GM18502 (cell line): ENCODE data around the gene TOR2A.
"Not testable (repeated sequence)": the region's sequence is repeated elsewhere in the genome, so short reads cannot be mapped to it uniquely, and the experiment has no call there.

Source experiments
- ATAC-seq: cut with Tn5 transposase; IDR thresholded peaks from one replicate; pipeline ENCODE4 v1.9.1; 2021; ENCODE audit warnings: mild to moderate bottlenecking; ENCODE audit not compliant: unreplicated experiment, poor library complexity

The TOR2A gene

DNA sequence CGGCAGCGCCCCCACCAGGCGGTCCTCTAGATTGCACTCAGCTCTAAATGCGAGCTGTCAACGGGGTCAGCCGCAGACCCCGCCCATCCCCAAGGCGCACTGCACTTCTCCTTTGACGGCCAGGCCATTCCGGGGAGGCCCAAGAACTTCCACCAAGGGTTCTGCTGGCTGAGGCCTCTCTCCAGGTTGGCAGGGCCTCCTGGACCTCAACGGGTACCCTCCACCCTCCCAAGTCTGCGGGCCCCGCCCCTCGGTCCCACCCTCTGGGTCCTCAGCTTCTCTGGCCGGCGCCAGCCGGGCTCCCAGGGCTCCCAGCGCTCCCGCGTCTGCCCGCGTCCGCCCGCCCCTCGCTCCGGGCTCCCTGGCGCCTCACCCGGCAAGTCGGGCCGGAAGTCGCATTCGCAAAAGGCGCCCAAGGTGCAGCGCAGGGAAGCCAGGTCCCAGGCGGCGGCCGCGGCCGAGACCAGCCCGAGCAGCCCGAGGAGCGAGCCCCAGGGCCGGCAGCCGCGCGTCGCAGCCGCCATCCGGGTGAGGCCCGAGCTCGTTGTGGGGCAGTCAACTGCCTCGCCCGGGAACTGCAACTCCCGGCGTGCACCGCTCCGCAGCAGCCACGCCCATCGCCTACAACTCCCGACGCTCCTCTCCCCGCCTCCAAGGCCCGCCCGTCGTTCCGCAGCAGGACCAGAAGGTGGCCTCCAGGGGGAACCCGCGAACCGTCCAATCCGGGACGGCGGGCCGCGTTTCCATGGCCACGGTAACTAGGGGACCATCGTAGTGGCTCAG is at the start of gene TOR2A:
Gene TOR2A (minus strand): TSS at position 548 of the 783 bp plus-strand sequence. CDS start 24 bp downstream, at position 524.
- peak; percentile 88 for ATAC-seq

DNA sequence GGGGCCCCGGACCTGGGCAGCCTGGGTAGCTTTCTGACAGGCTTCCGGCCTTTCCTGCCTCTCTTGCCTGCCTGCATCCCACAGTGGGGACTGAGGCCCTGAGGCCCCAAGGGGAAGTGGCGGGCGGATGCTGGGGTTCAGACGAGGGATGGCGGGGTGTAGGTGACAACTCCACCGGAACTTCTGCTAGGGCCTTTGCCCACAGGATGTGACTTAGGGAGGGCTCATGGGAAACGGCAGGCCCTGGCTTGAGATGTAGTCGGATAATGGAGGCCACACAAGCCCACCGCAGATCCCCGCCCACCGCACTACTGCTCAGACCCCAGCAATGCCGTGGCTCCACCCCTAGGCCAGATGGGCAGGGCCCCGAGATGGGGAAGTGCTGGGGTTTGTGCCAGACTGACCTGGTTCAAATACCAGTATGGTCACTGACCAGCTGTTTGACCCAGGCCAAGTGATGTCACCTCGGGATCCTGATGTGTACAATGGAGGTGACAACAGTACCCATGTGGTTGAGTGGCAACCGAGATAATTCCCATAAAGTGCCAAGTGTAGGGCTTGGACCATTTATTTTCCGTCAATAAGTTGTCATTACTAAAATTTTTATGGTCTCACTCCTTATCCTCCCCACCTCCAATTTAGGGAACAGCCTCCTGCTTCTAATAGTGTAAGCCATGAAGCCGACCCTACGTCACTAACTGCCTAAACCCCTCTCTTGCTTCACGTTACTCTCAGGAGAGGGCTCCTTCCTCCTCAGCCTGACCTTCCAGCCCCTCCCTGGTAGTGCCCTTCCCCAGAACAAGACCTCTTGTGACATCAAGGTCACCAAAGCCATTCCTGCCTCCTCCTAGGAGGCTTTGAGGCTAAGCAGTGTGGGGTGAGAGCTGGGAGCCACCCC is 48.3 kb upstream of the TOR2A start:
- ATAC-seq: no peak

DNA sequence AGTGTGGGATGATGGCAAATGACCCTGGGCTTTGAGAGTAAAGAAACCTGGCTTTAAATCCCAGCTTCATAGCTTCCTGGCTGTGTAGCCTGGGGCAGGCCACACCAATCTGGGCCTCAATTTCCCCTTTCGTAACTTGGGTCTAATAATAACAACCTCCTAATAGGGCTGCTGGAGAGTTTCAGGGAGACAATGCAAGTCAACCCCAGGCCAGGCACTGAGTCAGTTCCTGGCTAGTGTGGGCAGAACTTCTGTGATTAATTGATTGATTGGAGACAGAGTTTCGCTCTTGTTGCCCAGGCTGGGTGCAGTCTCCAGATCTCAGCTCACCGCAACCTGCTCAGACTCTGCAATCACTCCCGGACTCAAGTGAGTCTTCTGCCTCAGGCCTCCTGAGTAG is 46.7 kb upstream of the TOR2A start:
- ATAC-seq: no peak

DNA sequence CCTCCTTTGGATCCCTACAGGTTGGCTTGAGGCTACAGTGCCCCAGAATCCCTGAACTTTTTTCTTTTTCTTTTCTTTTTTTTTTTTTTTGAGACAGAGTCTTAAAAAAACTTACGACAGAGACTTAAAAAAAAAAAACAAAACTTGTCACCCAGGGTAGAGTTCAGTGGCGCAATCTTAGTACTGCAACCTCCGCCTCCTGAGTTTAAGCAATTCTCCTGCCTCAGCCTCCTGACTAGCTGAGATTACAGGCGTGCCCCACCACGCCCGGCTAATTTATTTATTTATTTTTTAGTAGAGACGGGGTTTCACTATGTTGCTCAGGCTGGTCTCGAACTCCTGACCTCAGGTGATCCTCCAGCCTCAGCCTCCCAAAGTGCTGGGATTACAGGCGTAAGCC is 45.8 kb upstream of the TOR2A start:
- not testable (repeated sequence) for ATAC-seq

DNA sequence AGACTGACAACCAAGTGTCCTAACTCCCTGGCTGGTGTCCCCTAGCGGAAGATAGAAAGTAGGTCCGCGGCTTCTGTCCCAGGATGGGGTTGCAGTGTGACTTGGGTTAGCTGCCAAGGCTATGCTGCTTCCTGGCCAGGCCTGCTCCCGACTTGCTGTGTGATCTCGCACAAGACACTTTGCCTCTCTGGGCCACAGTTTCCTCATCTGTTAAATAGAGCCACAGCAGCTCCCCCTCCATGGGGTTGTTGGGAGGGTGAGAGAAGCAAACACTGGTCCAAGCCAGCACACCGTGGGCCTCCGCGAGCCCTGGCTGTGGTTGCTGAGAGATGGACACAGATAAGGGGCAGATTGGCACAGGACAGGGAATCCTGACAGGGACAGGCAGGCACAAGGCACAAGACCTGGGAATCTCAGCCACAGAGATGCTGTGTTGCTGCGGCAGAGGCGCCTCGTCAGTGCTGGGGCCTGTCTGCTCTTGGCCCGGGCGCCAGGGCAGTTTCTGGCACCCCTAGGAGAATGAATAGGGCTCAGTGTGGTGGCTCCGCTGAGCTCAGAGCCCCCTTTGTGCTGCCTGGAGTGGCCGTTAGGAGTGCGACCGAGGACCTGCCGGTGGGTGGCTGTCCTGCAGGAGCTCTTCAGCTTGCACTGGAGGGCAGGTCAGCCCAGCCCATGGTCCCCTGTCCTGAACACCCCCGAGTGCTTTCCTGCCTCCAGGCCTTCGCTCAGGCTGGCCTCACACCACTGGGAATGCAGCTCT is 45.2 kb upstream of the TOR2A start:
- no peak for ATAC-seq

DNA sequence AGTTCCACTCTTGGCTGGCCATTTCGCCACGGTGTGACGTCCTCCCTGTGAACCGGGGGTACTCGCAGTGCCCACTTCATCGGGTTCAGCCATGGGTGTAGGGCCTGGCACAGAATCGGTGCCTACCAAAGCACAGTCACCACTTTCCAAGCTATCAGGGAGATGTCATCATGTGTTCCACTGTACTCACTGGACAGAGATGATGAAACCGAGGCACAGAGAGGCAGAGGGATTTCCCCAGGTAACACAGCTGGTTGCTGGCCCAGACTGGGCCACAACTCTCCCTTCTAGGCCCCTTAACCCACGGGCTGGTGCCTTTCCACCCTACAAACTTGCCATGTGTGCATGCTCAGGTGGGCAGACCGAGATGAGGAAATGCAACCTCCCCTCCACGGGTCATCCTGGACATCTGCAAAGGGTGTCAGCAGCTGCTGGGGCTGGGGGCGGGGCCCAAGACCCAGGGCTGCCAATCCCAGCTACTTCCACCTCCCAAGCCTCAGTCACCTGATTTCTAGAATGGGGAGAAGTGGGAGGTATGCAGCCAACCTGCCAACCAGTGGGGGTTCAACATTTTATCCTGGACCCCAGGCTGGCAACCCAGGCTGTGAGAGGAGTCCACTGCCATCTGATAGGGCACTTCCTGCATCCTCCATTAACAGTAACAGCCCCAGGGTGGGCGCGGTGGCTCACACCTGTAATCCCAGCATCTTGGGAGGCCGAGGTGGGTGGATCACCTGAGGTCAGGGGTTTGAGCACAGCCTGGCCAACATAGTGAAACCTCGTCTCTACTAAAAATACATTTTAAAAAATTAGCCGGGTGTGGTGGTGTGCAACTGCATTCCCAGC is 44.3 kb upstream of the TOR2A start:
- ATAC-seq: peak; percentile 42

DNA sequence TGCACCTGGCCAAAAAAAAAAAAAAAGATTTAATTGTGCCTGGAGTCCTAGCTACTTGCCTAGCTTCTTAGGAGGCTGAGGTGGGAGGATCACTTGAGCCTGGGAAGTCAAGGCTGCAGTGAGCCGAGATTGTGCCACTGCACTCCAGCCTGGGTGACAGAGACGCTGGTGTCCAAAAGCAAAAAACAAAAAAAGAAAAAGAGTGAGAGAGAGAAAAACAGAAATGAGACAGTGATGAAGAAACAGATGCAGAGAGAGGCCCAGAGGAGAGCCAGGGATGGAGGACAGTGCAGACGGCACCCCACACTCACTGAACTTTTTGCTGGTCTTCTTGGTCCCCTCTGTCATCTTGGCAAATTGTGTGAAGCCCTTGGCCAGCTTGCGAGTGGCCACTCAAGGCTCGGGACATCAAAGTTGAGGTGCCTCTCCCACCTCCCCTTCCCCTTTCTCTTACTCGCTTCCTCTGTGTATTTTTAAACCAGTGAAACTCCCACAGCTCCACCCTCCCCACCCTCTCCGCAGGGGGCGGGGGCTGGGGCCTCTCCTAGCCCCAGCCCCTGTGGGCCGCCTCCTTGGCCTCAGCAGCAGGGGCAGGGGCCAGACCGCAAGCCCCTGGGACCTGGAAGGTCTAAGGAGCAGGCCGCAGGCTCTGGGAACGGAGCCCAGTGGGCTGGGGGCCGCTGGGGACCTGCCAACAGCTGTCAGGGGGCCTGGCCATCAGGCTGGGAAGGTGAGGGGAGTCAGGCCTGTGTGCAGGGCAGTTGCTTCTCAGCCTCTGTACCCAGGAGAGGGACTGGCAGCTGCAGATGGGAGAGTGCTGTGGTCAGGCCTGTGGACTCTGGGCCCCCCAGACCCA is 43.4 kb upstream of the TOR2A start, which contains the start of gene SH2D3C:
Gene SH2D3C (minus strand): TSS at position 387 of the 856 bp plus-strand sequence. CDS start 39 bp downstream, at position 348.
- peak; percentile 30 for ATAC-seq

DNA sequence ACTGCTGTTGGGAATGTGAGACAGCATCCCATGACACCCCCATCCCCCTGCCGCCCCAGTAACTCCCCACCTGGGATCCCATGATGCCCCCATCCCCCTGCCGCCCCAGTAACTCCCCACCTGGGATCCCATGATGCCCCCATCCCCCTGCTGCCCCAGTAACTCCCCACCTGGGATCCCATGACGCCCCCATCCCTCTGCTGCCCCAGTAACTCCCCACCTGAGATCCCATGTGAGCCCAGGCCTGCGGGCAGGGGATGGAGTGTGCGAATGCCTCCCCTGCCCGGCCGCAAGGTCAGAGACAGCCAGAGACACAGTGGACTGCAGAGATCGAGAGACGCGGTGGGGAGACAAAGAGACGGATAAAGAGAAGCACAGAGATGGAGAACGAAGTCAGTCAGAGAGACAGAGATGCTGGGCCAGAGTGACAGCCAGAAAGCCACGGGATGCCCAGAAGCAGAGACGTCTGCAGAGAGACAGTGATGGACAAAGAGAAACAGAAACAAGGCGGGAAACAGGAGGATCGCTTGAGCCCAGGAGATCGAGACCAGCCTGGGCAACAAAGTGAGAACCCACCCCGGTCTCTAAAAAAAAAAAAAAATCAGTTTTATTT is 42.4 kb upstream of the TOR2A start:
- no peak for ATAC-seq

DNA sequence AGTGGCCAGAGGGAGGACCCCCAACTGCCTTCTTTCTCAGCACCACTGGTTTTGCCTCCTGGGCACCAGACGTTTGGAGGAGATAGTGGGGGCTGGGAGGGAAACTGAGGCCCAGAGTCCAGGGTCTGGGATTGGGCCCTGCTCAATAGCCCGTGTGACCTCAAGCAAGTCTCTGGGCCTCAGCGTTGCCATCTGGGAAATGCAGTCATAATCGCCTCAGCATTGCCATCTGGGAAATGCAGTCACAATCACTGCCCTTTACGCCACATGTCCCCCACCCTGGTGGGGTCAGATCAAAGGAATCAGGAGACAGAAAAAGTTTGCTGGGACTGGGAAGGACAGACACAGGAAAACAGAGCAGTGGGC is 41.8 kb upstream of the TOR2A start:
- ATAC-seq: no peak

DNA sequence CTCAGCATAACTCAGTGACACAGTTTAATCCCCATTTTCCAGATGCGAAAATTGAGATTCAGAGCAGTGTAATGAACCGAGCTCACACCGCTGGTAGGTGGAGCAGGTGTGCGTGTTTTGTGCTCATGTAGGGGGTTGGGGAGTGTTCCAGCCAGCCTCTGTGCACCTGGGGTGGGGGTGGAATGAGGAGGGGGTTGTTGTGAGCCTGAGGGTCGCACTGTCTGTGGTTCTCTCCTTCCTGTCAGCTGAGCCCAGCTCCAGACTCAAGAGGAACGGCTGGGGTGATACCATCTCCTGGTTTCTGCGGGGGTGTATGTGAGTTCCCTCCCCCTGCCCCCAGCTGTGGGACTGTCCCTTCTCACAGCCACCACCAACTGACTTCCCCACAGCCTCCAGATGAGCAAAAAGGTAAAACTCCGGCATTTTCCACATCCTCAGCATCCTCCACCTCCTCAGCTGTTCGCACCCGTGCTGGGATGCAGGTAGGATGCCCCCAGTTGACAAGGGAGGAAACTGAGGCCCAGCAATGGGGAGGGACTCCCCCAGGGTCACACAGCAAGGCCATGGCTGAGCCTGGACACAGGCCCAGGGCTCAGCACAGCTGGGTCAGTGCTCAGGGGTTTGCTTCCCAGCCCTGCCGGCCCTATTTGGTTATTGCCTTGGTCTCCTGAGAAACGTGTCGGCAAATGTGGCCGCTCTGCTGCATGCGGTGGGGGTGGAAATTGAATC is 41.3 kb upstream of the TOR2A start:
- no peak for ATAC-seq

DNA sequence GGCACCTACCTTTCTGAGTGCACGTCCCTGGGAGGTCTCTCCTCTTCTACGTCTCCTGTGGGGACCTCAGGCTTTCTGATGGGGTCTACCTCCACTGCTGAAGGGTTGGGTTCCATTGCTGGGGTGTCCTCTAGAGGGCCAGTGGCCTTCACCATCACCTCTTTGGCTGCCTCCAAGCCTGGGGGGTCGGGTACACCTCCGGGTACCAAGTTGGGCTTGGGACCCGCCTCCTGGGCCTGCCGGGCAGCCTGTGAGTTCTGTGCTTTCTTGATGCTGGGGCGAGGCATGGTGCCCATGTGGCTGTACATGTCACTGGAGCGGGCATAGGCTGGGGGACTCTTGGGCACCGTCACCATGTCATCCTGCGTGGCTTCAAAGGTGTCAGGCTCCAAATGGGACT is 38.9 kb upstream of the TOR2A start:
- no peak for ATAC-seq

DNA sequence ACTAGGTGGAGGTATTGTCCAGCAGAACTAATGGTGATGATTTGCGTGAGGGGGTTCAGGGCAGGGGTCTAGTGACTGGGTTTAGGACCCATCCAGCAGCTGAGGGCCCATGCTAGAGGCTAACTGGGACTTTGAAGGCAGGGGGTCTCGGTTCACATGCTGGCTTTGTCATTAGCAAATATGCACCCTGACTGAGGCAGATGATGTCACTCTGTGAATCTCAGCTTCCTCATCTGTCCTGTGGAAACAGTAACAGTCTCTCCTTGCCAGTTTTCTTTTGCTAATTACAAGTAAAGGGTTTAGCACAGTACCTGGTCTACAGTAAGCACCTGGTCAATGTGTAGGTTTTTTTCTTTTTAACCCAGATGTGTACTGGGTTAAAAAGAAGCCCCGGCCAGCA is 38.2 kb upstream of the TOR2A start:
- ATAC-seq: no peak

DNA sequence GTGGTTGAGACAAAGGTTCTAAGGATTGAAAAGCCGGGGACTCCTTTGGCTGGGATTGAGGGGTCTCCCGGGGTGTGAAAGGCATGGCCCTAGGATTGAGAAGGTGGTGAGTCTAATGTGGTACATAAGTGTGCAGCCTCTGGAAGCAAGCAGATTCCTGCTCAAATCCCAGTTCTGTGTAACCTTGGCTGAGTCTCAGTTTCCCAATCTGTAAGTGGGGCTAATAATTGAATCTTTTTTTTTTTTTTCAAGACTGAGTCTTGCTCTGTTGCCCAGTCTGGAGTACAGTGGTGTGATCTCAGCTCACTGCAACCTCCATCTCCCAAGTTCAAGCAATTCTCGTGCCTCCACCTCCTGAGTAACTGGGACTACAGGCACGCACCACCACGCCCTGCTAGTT is 37.5 kb upstream of the TOR2A start:
- ATAC-seq: no peak

DNA sequence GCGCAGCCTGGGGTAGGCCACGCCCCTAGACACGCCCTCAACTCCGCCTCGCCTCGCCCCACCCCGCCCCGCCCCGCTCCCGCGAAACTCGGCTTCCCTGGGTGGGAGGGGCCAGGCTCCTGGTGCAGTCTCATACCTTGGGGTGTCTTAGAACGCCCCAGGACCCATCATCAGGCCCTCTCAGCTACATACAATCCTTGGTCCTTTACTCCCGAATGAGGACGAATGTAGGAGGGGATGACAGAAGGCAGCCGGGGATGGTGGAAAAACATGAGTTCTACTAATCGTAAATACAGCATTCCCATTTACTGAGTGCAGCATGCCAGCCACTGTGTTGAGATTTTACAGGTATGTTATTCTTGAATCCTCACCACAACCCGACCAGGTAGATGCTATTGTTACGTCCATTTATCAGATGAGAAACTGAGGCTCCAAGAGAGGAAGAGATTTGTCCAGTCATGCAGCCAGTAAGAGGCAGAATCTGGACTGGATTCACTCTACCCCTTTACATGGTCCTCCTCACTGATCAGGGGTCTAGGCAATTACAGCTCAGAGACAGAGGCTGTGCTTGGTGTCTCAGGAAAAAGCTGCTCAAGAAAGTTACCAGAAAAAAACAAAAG is 36.6 kb upstream of the TOR2A start:
- no peak for ATAC-seq

DNA sequence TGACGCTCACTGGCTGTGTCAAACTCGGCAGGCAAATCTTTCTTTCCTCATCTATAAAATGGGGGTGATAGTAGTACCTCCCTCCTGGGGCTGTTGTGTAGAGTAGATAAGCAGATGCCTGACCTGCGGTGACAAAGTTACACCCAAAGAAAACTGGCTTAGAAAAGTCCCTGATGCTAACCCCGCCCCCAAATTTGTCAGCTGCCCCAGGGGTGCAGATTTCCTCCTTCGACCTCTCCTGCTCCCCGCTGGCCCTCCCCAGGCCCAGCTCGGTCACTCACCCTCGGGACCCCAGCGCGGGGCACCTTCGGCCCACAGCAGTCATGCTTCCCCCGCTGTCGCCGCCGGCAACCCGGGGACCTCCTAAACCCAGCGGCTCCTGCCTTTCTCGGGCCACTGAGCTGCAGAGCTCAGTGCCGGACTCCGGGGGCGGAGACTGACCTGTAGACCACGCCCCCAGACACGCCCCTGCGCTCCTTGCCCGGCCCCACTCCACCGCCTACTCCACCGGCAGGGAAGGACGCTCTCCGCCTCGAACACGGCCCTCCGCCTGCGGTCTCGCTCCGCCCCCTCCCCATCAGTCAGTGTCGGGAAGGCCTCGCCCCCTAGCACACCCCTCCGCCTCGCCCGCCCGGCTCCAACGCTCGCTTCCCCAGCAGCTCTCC is 35.9 kb upstream of the TOR2A start:
- peak; percentile 85 for ATAC-seq

DNA sequence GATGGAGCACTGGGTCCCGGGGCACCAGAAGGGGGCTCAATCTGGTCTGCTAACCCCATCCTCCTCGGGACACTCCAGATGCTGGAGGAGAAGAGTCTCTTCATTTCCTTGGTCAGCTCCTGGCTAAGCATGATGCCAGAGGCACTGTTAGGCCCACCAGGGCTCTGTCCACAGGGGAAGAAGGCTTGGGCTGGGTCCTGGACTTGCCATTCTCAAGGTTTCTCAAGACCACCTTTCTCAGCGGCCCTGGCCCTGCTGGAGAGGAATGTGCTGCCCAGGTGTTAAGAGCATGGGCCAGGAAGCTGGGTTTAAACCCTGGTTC is 35.5 kb upstream of the TOR2A start:
- ATAC-seq: no peak
